Measurements from ENCODE around the gene TRIM47.

DNA sequence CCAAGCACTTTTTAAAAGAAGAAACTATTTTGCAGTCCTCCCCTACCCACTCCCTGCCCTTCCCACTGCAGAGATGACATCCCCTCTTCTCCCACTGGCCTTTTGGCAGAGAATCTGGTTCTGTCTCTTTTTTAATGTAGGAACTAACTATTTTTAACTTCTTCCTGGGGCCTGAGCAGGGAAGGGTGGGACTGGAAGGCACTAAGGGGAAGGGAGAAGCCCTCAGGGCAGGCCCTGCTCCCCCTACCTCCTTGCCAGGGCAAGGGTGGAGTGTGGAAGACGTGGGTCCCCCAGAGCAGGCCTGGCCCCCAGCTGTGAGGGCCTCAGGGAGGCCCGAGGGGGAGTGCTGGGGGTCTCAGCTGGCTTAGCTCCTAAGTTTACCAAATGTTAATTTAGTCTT lies 53.7 kb downstream of the TRIM47 start:
- no peak for TF ChIP-seq ZNF225 (CRISPR knock-in tag; IDR thresholded peaks at IDR 0.05)
- TF ChIP-seq EP300 (IDR thresholded peaks at IDR 0.05; ENCODE audit: low read depth in 2 of 2, low read length in 2 of 2), result no peak
- no peak for TF ChIP-seq EP300 (CRISPR knock-in tag; IDR thresholded peaks at IDR 0.05; ENCODE audit: borderline replicate concordance)
- TF ChIP-seq, protein P1, sequence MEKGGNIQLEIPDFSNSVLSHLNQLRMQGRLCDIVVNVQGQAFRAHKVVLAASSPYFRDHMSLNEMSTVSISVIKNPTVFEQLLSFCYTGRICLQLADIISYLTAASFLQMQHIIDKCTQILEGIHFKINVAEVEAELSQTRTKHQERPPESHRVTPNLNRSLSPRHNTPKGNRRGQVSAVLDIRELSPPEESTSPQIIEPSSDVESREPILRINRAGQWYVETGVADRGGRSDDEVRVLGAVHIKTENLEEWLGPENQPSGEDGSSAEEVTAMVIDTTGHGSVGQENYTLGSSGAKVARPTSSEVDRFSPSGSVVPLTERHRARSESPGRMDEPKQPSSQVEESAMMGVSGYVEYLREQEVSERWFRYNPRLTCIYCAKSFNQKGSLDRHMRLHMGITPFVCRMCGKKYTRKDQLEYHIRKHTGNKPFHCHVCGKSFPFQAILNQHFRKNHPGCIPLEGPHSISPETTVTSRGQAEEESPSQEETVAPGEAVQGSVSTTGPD (CRISPR knock-in tag; IDR thresholded peaks at IDR 0.05), result no peak
- TF ChIP-seq ZNF10 (CRISPR knock-in tag; IDR thresholded peaks at IDR 0.05; ENCODE audit: borderline replicate concordance, low read depth), result no peak
- TF ChIP-seq CREB1 (IDR thresholded peaks at IDR 0.05), result no peak
- TF ChIP-seq CREB1 (CRISPR knock-in tag; IDR thresholded peaks at IDR 0.05), result no peak
- no peak for TF ChIP-seq SIN3B (IDR thresholded peaks at IDR 0.05; ENCODE audit: low read length)
- TF ChIP-seq ETV6 (CRISPR knock-in tag; conservative IDR thresholded peaks at IDR 0.05), result no peak
- no peak for TF ChIP-seq MYNN (CRISPR knock-in tag; IDR thresholded peaks at IDR 0.05; ENCODE audit: low read depth)
- no peak for TF ChIP-seq ZNF253 (CRISPR knock-in tag; IDR thresholded peaks at IDR 0.05; ENCODE audit: borderline replicate concordance)
- TF ChIP-seq NFRKB (IDR thresholded peaks at IDR 0.05), result no peak
- TF ChIP-seq ZC3H13 (CRISPR knock-in tag; IDR thresholded peaks at IDR 0.05), result no peak
- no peak for TF ChIP-seq RXRA (CRISPR knock-in tag; IDR thresholded peaks at IDR 0.05)

Measured in HepG2 (cell line).